OCI-LY3 (cell line): ENCODE measurements around the gene ELMO1.

ENCODE experiments used
- CTCF ChIP-seq: fragments of 200-600, 300-600 bp; sonication (generic); IDR thresholded peaks from 2 replicates; pipeline ENCODE4 v1.5.1; 2014; ENCODE audit warnings: antibody characterized with exemption, low read length, low read depth
- EZH2phosphoT487 ChIP-seq: fragments of 200-600 bp; shearing (Covaris generic); IDR thresholded peaks from 2 replicates; pipeline ENCODE4 v1.6.1; 2018; ENCODE audit warnings: antibody characterized with exemption, mixed run types, low read depth

DNA sequence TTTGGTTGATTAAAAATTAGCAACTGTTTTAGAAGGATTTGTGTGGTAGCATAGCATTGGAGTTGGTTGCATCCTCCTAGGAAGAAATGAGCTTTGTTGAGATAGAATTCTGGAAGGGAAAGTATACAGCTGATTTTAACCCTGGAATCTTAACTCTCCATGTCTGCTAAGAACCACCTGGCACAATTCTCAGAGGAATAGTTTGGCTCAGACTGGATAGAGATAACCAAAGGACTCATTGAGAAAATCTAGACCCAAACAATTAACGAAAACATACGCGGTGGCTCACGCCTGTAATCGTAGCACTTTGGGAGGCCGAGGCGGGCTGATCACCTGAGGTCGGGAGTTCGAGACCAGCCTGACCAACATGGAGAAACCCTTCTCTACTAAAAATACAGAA is 625.3 kb downstream of the ELMO1 start:
- TF ChIP-seq CTCF (no peak), EZH2phosphoT487 (no peak)
